HG03280 (cell line): ENCODE measurements around the gene PDE7B.

Experiments
- ATAC-seq: cut with Tn5 transposase; IDR thresholded peaks from one replicate; pipeline ENCODE4 v1.9.1; 2021; ENCODE audit warnings: mild to moderate bottlenecking, moderate library complexity; ENCODE audit not compliant: unreplicated experiment

Gene PDE7B

DNA sequence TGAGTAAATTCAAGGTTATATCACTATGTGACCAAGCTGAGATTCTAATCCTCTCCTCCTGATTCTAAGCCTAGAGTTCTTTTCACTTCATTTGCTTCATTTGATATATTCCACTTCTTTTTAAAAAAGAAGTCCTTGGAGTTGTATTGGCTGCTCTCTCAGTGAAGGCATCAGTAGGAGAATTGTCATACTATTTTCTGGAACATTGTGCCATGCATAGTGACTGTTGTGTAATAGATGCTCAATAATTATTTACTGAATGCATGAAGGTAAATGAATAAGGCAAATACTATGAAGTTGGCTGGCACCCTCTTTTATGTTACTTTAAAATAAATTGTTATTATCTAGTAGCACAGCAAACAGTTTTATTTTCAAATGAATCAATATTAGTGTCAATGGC lies 209.3 kb downstream of the PDE7B start:
- no peak for ATAC-seq

DNA sequence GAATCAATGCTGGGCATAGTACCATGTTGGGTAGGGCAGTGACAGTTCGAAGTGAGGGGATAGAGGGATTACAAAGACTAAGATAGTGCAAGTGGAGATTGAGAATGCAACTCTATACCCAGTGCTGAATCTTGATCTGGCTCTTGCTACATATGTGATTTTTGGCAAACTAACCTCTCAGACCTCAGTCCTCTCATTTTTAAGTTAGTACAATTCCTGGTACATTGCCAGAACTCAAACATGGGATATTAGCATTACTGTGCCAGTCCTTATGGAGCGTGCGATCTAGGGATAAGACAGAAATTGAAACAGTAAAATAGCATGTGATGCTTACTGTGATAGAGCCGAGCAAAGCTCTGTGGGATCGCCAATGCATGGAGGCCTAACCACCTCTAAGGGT lies 210.2 kb downstream of the PDE7B start:
- ATAC-seq, result no peak

DNA sequence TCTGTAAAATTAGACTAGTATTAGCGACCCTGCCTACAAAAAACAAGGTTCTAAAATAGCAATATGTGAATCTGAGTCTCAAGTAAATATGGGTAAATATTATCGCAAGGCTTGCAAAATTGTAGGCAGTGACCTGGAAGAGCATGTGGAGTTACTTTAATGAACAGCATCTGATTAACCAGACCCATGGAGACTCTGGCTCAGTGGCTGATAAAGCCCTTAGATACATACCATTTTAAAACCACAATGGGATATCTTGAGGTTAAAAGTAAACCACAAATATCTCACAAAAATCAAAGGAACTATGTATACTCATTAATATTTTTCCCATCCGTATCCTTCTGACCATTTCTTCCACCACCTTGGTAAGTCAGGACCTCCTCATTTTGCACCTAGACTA lies 211.6 kb downstream of the PDE7B start:
- ATAC-seq, result no peak

DNA sequence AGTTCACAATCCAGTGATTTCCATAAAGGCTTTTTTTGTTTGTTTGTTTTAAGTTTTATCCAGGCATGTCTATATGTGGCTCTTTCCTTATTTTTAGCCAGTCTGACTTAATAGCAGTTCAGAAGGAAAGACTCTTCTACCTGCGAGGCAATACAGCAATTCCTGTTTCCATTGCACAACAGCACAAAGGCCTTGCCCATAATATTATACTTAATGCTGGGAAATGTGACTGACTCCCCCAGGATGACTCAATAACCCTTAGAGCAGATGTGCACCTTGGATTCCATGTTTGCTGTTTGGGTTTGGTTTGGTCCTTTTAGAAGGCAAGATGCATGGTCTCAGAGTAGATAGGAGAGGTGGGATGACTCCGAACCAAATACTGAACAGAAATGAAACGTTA lies 214.5 kb downstream of the PDE7B start:
- ATAC-seq, result no peak

DNA sequence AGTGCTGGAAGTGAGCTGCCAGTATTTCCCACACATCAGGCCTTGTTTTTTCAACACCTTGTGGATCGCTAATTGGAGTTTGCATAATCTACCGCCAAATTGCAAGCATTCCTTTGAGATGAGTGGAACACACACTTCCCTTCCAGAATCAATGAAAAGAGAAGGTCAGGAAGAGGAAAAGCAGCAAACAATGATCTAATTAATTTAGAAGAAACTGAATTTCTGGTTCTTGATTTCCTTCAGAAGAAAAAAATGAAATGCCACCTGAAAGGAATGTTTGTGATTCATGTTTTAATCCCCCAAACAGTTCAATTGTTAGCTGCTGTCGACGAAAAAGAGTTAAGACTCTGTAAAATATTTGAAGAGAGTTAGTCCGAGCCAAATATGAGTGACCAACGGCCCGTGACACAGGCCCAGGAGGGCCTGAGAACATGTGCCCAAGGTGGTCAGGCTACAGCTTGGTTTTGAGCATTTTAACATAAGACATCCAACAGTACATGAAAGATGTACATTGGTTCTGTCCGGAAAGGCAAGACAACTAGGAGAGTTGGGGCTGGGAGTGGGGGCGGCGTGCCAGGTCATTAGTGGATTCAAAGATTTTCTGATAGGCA lies 216.3 kb downstream of the PDE7B start:
- ATAC-seq, result no peak

DNA sequence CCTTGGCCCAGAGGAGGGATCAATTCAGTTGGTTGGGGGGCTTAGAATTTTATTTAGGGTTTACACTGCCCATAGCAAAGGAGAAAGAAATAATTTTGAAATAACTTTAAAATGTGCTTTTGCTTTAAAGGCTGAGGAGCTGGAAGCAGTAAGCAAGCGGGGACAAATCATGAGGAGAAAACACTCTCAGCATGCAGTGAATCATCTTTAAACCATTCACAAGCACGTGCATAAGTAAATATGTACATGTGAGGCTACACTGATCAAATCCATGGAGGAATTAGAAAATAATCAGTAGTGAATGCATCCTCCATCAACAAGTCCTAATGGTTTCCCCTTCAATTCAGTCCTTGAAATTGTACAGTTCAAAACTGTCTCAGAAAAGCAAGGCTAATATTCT lies 217.6 kb downstream of the PDE7B start:
- no peak for ATAC-seq

DNA sequence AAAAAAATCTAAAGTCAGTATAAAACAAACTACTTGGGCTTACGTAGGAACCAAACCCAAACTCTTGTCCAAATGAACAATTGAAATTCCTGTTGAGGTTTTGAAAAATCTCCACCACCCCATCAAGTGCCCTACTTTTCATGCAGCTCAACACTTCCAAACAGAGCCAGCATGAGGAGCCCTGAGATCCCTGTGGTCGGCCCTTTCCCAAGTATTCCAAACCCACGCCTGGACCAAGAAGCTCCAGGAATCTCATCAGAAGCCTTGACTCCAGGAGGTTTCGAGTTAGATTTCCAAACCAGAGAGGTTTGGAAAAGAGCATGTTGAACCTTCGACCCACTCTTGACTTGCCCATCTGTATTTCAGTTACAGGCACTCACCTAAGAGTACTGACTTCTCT lies 219.3 kb downstream of the PDE7B start:
- no peak for ATAC-seq

DNA sequence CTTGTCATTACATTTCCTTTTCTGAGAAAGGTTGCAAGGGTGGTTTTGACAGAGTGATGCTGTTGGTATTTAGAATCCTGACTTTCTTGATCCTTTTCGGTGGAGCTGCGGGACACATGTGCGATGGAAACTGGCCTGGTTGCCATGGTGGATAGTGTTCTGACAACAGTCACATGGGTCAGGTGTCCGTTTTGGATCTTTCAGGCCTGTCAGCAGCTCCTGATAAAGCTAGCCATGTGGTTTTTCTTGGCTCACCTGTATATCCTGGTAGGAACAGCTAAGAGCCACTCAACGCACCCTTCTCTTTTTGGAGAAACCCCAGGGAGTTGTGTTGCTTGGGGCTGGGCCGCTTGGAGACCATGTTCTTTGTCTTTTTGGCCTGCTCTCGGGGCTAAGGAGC lies 221.2 kb downstream of the PDE7B start:
- no peak for ATAC-seq

DNA sequence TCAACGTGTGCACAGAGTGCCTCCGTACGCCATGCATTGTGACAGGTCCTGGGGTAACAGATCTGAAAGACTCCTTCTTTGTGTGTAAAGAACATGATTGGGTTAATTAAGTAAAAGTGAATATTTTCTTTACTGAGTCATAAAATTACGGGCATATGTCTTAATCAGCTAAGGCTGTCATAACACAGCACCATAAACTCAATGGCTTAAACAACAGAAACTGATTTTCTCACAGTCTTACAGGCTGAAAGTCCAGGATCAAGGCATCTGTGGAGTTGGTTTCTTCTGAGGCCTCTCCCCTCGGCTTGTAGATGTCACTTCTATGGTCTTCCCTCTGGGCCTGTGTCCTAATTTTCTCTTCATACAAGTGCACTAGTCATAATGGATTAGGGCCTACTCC lies 221.7 kb downstream of the PDE7B start:
- ATAC-seq, result no peak

DNA sequence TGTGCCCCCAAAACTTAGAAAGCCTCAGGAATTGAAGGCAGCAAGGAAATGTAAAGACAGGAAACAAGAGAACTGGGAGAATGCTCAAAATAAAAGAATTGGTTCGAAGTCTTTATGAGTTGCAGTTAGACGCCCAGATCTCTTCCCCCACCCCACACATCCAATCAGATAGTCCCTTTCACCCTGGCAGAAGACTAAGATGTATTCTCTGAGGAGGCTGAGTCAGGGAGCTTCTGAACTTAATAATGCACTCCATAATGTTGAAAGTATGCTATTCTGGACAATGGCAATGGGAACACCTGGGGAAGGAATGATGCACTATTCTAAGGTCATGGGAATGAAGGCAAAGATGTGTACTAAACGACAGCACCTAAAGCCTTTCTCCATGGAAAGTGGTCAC lies 225.0 kb downstream of the PDE7B start:
- no peak for ATAC-seq

DNA sequence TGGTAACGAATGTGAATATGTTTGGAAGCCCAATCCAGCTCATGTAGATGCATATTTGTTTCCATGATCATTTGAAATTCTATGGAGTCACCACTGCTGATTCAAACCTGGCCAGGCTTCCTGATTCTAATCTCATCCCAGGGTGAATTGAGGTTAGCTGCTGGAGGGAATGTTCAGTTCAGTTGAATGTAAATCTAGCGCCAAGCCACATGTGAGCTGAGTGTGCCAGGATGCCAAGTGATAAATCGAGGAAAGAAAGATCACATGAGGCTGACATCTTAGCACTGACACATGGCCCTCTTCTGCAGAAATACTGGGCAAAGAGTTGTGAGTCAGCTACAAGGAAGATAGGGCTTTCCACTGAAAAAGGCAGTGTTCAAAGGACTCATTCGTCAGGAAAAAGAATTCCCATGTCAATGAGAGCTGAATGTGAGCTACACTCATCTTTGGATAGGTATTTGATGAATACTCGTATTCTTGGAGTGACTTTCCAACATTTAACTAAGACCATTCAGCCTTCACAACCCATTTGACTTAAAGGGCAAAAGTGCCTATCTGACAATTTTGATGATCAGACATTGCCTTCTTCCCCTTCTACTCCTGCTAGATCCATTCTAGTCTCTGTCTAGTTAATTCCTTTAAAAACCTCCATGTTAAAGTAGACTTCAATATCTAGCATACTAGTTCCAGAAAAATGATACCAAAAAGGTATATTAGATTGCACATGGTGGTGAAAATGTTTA lies 226.5 kb downstream of the PDE7B start:
- no peak for ATAC-seq

DNA sequence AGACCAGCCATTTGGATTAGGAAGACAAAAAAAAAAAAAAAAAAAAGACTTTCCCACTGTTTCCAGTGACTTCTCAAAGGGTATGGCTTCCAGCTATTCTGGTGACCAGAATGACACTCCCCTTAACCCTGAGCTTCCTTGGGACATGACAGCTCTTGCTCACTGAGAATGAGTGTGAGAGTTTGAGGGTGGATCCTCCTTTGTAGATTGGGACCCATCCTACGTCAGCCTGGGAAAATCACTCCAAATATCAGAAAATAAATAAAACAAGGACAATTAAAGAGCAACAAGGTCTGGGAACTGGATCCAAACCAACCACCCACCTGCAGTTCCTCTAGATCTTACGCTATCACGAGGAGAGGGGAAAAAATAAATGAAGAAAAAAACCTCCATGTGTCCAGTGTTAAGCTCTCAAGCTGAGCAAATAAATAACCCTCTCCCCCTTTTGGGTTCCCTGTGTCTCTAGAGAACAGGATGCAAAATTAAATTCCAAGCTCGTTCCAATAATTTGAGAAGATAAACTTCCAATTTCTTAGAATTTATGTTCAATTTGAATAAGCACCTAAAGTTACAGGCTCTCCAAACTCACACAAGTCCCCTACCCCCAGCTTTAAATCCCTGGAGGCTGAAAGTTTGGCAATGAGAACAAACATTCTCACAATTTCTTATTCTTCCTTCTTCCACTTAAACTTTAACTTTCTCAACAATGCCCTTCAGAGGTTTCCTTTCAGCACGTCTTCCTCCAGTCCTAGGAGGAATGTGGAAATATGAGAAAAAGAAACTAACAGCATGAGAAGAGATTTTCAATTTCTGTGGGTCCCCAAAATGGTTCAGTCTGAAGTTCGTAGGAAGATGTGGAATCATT lies 228.4 kb downstream of the PDE7B start:
- no peak for ATAC-seq

DNA sequence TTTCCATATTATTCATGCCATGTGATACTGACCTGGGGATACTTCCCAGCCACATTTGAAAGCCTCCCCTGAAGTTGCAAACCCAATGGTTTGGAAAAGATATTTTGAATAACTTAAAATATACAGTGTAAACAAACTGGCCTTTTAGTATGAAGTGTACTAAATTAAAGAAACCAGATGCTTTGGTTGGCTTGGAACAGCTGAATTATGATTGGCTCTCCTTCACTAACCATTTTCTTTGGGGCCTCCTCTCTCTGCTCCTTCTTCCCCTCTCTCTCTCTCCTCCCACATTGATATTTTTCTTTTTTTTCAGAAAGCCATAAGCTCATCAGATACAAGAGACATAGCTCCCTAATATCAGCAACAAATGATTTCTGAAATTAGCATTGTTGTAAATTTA lies 232.0 kb downstream of the PDE7B start:
- ATAC-seq, result no peak

DNA sequence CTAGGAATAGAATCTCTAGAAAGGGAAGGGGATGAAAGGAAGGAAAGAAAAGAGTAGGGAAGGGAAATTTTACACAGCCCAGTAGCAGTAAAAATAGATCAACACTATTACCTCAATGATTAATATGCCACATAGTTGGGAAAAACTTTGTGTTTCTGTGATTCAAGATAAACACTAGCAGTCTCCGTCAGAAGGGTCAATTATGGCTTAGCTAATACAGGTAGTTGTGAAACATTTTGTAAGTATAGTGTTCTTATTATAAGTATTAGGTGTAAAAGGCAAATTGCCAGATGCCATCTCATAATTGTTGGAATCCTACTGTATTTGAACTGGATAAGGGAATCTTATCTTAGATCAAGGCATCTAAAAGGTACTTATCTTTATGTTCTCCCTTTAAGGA lies 232.9 kb downstream of the PDE7B start:
- ATAC-seq, result no peak

DNA sequence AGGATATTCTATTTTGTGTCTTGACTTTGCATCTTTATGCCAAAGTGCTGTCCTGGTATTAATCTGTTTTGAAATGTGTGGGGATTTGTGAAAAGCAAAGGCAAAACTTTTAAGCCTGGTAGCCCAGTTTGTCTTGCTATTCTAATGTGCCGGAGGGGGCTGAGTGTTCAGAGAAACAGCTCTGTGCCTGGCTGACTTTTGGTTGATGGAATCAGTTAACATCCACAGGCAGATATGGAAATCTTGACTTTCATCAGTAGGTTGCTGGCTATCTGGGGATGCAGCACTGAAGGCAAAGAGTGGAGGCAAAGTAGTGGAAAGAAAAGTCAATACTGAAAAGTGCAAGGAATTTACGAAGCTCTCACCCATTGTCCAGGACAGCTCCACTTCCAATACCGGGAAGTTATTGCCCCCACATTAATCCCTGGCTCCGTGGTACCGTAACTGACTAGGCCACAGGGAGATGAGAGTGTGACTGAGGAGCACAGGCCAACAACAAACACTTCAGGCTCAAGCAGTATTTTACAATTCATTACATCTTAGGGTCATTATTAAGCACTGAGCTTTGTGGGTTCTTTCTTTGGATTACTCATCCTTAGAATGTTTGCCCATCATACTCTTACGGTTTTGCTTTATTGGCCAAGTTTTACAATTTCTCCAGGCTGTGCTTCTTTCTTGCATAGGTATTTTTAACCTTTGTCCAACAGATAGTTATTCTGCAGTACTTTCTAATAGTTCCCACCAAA lies 234.0 kb downstream of the PDE7B start:
- ATAC-seq, result no peak

DNA sequence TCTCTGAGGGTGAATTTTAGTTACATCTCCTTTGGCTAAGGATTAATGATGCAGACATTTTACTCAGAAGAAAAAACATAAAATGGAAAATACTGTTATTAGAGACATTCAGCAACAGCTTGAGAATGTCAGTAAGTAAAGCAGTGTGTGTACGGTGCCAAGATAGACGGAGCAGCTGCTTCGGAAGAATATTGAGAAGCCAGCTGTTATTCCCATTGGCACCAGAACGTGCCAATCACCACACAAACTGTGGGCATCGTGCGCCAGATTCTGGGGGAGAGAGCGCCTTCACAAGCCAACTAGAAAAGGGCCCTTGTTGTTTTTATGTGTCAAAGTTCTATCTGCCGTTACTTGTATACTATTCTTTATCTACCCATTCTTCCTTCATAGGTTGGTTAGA lies 235.2 kb downstream of the PDE7B start:
- ATAC-seq, result no peak

DNA sequence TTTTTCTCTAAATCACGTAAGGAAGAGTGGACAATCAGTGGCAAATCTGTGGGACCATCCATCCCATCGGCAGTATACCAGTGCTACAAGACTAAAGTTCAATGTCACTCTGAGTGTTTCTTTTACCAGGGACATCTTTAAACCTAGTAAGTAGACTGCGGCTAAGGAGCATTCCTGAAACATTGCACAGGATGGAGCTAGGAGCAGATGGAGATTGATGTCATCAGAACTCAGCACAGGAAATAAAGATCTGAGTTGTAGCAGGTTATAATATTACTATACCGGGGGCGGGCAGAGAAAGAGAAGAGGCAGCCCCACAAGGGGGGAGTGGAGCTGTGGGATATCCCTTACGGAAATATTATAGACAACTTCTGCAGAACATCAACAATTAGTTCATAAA lies 236.5 kb downstream of the PDE7B start:
- no peak for ATAC-seq

DNA sequence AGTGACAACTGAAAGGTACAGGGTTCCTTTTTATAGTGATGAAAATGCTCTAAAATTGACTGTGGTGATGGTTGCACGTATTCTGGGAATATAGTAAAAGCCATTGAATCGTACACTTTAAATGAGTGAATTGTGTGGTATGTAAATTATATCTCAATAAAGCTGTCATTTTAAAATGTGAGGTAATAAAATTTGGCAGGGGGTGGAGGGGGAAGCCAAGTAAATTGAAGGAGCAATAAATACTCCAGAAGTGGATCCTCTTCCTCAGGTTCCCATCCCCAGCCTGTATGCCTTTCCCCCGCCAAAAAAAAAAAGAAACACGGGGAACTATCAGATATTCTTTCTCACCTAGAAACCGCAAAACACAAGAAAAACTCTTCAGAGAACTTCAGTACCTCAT lies 237.2 kb downstream of the PDE7B start:
- no peak for ATAC-seq

DNA sequence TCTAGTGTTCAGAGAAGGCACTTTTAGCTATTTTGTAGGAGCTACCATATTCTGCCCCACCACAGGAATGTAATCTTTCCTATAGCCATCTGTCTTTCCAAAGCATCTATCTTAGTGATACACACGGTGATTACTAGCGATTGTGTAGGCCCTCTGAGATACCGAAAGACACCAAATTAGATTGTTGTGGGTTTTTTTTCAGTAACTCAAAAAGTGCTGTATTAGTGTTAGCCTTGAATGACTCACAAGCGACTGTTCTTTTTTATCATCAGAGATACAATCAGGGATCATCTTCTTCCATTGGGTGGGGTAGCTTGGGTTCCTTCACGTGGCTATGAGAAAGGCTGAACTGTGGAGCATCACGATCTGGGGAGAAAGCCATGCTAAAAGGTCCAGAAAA lies 238.4 kb downstream of the PDE7B start:
- no peak for ATAC-seq

DNA sequence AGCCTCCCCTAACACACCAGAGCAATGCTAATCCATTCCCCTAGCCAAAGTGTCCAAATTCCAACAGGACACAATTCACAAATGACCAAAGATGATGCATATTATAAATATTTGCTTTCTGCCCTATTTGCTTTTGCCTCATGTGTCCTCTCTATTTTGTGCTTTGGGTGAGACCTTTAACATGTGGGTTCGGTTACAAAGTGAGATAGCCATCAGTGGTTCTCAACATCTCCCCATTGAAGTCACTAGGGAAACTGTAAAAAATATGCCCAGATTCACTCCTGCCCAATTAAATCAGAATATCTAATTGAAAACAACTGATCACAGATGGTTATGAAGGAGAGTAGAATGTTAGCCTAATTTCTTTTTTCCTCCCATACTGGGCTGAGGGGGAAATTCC lies 239.4 kb downstream of the PDE7B start:
- ATAC-seq, result no peak

DNA sequence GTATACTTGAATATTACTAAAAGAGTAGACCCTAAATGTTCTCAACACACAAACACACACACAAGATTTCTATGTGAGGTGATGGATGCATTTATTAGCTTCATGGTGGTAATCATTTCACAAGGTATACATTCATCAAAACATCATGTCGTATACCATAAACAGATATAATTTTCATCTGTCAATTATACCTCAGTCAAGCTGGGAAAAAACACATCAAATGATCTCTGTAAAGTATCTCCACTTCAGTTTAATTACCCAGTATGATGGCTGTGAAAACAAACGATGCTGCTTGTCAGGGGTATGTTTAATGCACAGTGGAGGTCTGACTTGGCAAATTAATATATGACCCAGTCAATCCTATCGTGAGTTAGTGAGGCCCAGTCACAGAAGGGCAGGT lies 241.4 kb downstream of the PDE7B start:
- no peak for ATAC-seq
